NCI-H226 (cell line): ENCODE measurements around the gene LDHAL6B.
"Not testable (repeated sequence)": the region's sequence is repeated elsewhere in the genome, so short reads cannot be mapped to it uniquely, and the experiment has no call there.

ENCODE experiments used
- DNase-seq: peaks from one replicate; pipeline ENCODE4 v3.0.0-alpha.2; 2015

Gene LDHAL6B

DNA sequence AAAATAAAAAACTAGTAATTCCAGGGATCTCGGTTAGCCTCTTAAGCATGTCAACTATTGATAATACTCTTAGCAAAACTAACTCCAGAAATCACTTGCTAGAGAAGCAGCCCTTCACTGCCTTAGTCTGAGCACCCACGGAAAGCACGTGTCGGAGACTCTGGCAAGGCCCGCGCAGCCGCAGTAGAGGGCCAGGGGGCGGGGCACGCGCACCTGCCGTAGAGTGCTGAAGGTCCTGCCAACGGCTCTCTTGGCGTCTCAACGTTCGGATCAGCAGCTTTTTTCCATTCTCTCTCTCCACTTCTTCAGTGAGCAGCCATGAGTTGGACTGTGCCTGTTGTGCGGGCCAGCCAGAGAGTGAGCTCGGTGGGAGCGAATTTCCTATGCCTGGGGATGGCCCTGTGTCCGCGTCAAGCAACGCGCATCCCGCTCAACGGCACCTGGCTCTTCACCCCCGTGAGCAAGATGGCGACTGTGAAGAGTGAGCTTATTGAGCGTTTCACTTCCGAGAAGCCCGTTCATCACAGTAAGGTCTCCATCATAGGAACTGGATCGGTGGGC is at the start of gene LDHAL6B:
LDHAL6B (plus strand) TSS at position 221 of the 561 bp plus-strand sequence; CDS start at position 319, 98 bp downstream.
- no peak for DNase-seq

DNA sequence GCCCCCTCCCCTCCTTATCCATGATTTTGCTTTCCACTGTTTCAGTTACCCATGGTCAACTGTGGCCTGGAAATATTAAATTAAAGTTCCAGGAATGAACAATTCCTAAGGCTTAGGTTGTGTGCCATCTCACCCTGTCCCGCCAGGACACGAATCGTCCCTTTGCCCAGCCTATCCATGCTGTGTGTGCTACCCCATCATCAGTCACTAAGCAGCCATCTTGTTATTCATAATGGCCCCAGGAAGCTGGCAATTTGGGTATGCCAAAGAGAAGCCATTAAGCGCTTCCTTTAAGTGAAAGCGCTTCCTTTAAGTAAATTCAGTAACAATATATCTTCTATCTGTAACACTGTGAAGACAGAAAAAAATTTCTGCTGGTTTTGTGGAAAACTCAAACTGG is 49.2 kb upstream of the LDHAL6B start:
- DNase-seq: no peak

DNA sequence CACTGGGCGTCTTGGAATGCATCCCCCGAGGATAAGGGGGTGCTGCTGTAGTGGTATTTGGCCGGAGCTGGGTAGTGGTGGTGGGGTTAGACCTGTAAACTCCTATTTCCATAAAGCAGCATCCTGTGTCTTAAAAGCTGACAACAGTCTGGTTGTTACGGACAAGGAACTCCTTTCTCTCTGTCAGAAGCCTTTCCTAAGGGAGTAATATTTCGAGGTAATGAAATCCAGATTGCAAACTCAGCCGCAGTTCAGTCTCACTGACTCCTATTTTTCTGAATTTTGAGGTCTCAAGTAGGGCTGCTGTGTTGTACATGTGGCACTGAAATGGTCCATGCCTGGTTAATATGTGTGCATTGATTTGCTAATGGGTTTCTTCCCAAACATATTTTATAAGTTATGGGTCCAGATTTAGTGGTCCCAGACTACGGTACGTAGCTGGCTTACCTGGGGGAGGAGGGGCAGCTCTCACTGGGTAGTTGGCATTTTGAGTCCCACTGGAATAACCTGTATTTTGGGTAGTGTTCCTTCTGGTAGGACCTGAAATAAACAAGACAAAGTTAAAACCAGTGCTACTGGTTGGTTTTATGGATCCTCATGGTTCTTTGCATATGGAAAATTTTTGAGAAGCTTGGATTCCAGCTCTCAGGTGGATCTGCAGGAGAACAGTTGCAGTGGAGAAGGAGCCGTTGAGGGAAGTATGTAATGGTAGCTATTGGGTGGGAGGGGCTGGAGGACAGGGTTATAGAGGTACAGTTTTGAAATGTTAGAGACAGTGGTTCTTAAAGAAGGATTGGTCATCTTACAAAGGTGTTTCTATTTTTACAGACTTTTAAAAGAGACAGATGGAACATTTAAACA is 48.6 kb upstream of the LDHAL6B start:
- no peak for DNase-seq

DNA sequence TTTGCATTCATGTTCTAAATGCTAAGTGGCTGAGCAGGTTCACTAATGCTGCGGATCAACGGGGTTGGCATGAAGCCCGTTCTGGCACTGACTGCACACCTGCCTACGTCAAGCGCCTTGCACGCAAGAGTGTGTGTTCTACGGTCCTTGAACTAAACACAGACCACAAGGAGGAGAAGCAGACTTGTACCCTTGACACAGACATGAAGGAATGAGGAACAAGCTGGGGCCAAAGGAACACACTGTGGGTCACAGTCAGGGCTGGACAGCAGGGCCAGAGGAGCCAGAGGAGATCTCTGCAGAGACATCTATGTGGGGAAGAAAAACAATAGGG is 48.0 kb upstream of the LDHAL6B start:
- no peak for DNase-seq

DNA sequence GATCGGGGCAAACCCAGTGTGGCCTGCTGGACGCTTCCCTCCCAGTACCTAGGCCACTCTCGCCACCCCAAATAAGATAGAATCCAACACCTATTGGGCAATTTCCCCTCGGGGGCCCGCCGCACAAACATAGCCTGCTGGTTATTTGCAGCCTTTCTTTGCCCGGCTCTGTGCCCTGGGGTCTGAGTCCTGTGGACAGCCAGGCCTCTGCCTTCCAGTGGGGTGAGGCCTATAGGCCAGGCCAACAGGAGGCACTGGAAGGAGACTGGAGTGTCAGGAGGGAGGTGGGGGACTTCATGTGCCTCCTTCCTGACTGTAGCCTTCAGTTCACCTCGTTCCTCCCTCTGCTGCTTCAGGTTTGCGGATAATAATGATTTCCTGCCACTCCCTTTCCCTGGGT is 47.4 kb upstream of the LDHAL6B start:
- DNase-seq: no peak

DNA sequence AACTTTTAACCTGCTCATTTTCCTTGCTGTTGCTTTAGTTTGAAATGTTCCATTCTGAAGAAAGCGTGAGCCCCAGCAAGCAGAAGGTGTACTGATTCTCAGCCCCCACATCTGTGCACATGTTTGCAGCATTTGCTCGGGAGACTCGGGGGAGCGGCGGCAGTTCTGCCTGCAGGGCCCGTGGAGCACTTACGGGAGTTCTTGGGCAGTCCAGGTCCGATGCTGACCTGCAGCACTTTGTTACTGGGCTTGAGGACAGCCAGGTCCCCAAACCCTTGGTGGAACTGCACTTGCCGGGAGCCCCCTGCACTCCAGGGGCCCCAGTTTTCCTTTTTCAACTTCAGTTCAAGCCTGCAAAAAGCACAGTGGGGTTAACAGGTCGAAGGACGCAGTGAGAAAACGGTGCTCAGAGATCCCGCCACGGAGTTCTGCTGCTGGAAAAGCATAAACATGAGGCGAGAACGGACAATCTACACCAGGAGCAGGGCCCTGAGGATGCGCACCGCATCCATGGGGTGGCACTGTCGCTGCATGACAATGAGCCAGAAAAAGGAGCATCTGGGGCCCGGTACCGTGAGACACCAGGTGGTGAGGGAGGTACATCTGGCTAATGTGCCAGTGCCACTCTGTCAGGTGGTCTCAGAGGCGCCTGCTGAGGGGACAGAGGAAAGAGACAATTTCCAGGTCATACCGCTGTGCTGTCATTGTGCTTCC is 45.6 kb upstream of the LDHAL6B start:
- DNase-seq: no peak

DNA sequence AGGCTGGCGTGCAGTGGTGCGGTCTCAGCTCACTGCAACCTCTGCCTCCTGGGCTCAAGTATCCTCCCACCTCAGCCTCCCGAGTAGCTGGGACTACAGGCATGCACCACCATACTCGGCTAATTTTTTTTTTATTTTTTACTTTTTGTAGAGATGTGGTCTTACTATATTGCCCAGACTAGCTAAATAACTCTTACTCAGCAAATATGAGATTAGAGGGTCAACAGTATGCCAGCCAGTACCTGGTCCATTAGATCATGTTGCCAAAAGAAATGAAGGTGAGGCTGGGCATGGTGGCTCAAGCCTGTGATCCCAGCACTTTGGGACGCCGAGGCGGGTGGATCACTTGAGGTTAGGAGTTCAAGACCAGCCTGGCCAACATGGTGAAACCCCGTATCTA is 44.6 kb upstream of the LDHAL6B start:
- not testable (repeated sequence) for DNase-seq

DNA sequence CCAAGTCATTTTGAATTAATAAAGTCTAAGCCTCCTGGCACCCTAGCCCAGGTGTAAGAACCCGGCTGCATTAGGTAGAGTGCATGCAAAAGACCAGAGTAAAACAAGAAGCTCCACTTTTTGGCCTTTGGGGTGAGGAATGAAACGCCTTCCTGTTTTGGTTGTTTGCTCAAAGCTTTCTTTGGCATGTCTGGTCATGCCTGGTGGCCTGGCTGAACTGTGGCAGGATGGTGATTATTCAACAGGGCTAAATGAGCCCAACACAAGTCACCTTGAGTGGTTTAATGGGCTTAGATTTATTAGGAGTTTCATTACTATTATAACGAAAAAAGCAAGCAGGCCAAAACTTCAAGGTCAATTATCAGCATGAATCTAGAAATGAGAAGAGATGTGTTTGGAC is 40.9 kb upstream of the LDHAL6B start:
- DNase-seq: no peak

DNA sequence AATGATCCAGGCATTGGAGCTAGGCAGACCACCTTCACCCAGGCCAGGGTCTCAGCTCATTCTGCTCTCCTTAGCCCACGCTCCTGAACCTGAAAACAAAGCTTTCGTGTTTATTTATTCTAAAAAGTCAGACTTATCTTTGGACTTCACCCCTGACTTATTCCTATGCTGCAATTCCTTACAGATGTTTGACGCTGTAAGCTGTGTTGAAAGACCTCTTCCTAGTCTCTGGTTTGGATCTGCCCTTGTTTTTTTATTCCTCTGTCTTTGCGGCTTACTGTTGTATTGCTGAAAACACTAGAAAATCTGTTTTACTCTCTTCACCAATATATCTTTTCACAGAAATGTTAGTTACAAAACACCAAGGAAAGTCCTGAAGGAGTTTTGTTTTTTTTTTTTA is 40.5 kb upstream of the LDHAL6B start:
- no peak for DNase-seq

DNA sequence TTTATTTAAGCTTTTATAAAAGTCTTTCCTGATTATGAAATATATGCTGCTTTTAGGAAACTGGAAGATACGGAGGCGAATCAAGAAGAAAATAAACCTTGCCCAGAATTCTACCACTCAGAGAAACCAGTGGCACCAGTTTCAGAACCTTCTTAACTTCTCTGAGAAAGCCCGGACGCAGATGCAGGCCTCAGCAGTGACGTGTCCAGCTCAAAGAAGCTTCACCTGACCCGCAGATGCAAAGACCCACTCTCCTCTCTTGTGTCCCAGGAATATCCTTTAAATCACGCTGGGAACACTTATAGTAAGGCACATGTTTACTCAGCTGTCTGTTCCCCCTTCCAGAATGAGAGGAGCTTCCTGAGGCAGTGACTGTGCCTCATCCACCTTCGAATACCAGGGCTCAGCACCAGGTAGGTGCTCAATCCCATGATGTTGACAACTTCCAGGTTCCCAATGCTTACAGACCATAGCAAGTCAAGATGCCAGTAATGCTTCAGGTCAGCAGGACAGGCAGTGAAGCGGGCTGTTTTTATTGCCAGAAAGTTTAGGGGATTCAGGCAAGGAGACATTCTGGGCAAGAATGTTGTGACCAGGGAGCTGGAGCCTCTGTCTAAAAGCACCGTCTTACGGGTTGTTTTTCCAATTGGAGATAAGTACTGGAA is 39.9 kb upstream of the LDHAL6B start:
- no peak for DNase-seq

DNA sequence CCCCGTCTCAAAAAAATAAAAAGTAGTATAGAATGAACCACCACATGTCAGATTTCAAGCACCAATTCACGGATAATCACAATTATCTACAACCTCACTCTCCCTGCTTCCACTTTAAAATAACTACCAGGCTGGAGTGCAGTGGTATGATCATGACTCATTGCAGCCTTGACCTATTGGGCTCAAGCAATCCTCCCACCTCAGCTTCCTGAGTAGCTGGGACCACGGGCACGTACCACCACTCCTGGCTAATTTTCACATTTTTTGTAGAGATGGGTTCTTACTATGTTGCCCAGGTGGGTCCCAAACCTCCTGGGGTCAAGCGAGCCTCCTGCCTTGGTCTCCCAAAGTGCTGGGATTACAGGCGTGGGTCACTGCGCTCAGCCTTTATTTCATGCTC is 38.1 kb upstream of the LDHAL6B start:
- peak; percentile 75 for DNase-seq

DNA sequence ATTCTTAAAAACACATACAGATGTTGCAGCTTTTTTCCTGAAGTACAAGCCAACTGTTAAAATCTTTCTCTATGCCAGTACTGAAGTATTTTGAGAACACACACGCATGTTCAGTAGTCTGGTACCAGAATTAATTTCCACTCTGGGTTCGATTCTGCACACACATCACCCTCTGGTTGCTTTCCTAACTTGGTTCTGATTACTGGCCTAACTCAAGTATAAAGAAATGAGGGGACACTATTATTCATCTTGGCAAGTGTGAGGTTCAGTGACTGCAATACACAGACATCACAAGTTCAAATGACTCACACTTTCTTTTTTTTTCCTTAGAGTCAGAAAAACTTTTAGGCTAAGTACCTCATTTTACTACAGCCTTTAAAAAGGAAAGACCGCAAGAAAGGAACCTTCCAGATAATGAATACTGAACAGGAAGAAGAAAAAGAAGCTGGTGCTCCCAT is 37.4 kb upstream of the LDHAL6B start:
- DNase-seq: peak; percentile 61

DNA sequence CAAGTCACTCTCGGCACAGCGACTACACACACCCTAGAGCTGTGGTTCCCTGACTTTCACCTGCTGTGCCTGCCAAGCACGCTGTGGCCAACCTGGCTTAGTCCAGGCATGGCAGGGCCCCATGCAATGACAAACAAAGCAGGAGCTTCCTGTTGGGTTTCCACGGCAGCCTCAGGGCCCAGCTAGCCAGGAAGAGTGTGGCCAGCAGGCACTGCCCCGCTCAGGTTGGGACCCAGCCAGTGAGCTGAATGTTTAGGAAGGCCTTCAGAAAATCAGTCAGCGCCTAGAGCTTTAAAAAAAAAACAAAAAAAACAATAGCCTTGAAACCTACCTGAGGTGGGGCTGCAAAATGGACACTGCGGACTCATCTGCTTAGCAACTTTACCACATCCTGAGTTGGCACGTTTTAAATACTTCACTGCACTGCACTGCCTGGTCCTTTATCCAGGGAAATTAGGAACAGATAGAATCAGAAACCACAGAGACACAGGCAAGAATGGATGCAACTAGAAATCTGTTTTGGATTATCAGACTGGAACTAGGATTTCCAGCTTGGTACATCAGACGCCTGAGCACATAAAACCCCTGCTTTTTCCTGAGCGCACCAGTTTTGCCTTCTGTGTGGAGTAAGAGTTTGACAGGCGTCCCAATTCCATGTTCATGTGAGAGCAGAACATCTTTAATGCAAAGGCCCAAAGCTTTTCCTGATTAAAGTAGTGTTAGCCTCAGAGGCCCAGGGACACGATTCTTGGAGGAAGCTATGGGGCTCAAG is 36.2 kb upstream of the LDHAL6B start:
- DNase-seq: peak; percentile 29

DNA sequence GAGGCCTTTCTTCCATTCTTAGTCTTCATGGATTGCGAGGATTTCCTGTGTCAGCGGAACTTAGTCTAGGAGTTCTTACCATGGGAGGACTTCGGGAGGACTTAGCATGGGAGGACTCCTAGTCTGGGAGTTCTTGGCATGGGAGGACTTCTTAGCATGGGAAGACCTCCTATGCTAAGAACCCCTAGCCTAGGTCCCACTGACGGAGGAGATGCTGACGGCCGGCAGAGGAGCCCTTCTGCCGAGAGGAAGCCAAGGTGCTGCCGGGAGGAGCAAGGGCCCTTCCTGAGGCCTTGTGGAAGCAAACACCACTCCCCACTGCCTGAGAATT is 35.6 kb upstream of the LDHAL6B start:
- no peak for DNase-seq

DNA sequence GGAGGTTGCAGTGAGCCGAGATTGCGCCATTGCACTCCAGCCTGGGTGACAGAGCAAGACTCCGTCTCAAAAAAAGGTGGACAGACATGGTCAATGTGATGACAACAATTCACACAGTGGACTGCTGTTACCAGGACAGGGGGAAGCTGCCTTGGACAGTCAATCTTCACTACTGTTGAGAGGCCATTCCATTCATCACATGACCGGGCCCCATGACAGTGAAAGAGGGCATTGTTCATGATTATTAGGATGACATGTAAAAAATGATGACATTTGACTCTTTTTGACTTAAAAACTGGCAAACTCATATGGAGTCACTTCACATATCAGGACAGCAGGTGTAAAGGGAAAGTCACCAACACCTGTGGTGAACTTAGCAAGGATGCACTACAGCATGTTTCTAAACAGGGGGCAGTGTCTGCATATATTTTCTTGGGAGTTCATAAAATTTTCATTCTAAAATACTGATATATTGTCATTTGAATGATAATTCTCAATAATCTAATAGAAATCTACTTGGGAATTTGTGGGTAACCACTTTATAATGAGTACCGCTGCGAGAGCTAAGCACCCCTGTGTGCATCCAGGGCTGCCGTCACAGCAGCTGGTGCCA is 34.2 kb upstream of the LDHAL6B start:
- DNase-seq: no peak

DNA sequence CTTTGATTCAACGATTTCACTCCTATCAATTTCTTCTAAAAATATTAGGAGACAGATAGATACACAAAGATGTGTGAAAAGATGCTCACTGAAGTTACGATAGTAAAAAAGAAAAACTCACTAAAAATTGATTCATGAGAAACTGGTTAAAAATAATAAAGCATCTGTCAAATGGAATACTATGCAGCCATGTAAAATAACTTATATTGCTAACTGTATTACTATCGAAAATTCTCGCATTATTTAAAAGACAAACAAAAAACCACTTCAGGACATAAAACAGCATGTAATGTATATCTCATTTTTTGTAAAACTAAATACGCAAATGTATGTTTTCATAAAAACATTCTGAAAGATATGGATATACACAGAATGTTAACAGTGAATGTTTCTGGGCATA is 33.4 kb upstream of the LDHAL6B start:
- no peak for DNase-seq

DNA sequence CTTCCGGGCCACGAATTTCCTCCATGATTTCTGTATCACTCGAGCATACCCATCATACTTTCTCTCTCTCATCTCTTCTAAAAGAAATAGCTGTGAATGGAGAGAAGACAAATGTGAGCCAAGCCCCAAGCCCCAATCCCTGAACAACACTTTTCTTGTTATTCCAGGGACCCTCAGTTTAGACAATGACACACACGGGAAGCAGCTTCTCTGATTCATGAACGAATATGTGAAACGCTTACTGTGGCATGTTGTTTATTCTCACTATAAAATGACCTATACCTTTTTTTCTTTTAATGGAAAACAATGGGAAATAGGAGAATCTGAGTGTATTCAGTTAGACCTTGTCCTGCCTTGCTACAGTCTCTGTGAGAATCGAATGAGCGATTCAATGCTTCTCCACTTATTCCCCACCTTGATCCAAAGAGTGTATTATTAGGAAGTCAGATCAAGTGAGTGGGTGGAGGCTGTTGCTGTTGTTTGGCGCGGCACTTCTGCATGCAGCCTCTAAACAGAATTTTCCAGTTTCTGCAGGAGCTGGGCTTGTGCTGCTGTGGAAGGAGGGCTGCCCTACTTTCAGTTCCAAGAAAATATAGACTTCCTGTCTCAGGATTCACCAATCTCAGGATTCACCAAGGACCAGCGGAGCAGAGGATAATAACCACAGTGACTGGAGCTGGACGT is 32.4 kb upstream of the LDHAL6B start:
- DNase-seq: no peak

DNA sequence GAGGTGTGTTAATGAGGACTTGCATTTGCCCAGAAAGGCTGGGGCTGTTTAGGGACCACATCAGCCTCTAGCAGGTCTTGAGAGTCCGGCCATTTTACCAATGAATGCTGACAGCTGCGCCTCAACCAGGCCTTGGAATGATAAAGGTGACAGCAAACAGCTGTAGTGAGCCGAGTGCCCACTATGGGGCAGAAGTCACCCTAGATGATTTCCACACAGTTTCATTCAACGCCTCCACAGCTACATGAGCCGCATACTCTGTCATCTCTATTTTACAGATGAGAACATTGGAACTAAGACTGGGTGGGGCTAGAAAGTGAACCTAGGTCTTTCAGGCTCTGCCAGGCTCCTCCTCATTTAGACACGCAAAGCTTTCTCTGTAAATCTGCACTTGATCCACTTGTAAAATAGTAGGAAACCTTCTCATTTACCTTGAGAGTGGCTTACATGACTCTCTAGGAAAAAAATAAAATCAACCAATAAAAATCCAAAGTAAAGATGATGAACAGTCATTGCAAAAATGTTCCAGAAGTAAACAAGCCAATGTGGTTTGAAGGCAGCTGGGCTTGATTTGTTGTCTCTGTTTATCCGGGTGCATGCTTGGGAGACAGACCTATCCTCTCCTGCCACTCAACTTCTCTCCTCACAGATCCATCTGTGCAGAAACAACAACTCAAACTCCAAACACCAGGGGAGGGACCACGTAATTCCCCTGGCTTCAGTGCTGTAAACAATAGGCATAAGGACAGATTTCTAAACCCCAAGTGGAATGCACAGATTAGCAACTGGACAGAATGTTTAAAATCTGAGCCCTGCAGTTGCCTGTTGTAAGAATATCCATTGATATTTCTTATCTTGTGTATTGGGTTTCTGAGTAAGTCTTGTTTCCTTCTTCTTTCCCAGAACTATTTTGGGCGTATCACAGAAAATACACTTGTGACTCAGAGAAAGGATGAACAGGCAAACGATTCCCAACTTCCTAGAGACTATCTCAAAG is 31.5 kb upstream of the LDHAL6B start:
- DNase-seq: peak; percentile 68

DNA sequence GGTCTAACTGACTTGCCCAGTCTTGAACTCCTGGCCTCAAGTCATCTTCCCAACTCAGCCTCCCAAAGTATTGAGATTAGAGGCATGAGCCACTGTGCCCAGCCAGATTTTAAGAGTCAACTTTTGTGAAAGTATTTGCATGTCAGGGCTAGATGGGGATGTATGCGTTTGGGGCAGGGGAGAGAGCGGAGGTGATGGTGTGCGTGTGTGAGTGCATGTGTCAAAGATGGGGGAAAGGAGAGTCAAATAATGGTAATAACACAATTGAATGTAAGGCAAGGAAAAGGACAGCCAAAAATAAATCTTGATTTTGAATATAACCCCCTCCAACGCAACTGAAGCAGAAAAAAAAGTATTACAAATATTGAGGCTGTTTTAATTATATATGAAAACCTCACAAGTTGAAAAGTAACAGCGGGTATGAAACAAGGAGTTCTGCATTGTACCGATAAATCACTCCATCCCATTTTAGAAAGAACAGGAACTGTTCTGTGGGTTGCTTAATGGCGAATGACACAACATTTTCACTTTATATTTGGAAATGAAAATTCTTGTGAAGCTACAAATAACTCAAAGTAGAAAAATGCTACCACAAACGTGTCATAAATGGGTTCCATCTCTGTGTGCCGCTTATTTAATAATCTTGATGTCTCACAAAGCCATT is 29.9 kb upstream of the LDHAL6B start:
- no peak for DNase-seq

DNA sequence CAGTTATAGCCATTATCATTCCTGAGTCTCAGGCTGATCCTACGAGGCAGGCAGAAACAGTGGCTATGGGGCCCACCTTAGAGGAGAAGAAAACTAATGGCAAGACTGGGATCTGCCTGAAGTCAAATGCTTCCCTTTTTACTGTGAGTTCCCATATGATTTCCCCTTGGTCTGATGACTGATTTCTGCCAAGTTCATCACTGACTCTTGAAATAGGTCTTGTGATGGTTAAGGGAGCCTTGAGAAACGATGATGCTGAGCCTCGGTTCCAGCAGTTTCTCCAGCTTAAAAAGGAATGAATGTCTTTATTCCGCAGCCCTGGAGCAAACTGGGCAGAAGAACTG is 29.4 kb upstream of the LDHAL6B start:
- no peak for DNase-seq
